Sigmoid colon (tissue), 4 donors: ENCODE data around the gene USP32.

ENCODE experiments used
- EP300 ChIP-seq, 4 donors: sonication (generic); formaldehyde crosslinking; IDR thresholded peaks; one replicate each; pipeline ENCODE4 v1.6.1; 2017; ENCODE audit warnings: antibody characterized with exemption in 4 of 4
- TF ChIP-seq, protein P1 (sequence below), 4 experiments: fragments of 450-650 bp in 3 of 4; fragments of 200-600 bp in 1 of 4; IDR thresholded peaks; one replicate each; pipeline ENCODE4 v1.5.1; 2016 to 2019; ENCODE audit warnings: antibody characterized with exemption in 4 of 4, mild to moderate bottlenecking in 3 of 4, moderate library complexity in 2 of 4

DNA sequence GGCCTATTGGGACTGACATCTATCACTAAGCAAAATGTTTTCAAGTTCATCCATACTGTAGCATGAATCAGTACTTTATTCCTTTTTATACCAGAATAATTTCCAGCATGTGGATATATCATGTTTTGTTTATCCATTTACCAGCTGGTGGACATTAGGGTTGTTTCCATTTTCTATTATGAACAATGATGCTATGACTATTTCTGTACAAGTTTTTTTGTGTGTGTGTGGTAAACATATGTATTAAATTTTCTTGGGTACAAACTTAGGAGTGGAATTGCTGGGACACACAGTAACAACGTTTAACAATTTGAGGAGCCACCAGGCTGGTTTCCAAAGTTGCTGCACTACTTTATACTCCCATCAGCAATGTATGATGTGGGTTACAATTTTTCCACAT lies 91.0 kb downstream of the USP32 start:
- no peak for TF ChIP-seq EP300 (IDR thresholded peaks at IDR 0.05)
- TF ChIP-seq, protein P1, sequence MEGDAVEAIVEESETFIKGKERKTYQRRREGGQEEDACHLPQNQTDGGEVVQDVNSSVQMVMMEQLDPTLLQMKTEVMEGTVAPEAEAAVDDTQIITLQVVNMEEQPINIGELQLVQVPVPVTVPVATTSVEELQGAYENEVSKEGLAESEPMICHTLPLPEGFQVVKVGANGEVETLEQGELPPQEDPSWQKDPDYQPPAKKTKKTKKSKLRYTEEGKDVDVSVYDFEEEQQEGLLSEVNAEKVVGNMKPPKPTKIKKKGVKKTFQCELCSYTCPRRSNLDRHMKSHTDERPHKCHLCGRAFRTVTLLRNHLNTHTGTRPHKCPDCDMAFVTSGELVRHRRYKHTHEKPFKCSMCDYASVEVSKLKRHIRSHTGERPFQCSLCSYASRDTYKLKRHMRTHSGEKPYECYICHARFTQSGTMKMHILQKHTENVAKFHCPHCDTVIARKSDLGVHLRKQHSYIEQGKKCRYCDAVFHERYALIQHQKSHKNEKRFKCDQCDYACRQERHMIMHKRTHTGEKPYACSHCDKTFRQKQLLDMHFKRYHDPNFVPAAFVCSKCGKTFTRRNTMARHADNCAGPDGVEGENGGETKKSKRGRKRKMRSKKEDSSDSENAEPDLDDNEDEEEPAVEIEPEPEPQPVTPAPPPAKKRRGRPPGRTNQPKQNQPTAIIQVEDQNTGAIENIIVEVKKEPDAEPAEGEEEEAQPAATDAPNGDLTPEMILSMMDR (IDR thresholded peaks at IDR 0.05): no peak
